Stimulated activated CD8-positive, alpha-beta memory T cell treated with anti-CD3 and anti-CD28 coated beads, Interleukin-4, amount 100 ng/mL, for 24 hours (primary cell): ENCODE results near the gene AQP5.
"Not testable (repeated sequence)": the region's sequence is repeated elsewhere in the genome, so short reads cannot be mapped to it uniquely, and the experiment has no call there.

ENCODE experiments used
- DNase-seq: peaks from one replicate; pipeline ENCODE4 v3.0.0-alpha.2; 2020; ENCODE audit warnings: low read depth

Gene AQP5

DNA sequence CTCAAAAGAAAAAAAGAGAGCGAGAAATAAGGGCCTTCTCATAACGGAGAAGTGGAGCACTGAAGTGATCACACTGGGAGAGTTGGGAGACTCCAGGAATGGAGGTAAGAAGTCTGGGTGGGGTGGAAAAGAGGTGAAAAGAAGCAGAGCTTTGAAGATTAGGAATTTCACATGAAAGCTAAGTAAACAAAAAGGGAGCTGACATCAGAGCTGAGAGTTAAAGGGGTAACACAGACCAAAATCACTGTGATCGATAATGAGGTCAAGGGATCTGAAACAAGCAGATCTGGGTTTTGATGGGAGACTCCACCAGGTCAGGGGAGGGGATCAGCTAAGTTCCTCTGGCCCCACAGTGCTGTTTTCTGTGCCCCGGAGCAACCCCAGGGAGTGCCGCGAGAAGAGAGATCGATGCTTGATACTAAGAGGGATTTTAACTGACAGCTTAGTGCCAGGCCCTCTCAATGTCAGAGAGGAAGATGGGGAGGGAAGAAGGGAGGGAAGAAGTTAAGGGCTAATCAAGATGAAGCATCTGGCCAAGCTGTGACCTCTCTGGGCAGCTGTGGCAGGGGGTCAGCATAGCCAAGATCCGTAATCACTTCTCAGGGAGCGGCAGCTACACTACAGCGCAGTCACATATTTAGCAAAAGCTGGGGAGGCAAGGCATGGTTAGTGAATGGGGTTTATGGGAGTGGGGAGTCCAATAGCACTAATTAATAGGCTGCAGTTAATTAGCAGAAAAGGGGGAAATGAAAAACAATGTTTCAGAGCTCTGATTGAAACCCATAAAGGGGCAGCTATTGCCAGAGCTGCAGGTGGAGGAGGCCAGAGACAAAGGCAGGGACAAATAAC, 19.1 kb downstream of the AQP5 start:
- no peak for DNase-seq

DNA sequence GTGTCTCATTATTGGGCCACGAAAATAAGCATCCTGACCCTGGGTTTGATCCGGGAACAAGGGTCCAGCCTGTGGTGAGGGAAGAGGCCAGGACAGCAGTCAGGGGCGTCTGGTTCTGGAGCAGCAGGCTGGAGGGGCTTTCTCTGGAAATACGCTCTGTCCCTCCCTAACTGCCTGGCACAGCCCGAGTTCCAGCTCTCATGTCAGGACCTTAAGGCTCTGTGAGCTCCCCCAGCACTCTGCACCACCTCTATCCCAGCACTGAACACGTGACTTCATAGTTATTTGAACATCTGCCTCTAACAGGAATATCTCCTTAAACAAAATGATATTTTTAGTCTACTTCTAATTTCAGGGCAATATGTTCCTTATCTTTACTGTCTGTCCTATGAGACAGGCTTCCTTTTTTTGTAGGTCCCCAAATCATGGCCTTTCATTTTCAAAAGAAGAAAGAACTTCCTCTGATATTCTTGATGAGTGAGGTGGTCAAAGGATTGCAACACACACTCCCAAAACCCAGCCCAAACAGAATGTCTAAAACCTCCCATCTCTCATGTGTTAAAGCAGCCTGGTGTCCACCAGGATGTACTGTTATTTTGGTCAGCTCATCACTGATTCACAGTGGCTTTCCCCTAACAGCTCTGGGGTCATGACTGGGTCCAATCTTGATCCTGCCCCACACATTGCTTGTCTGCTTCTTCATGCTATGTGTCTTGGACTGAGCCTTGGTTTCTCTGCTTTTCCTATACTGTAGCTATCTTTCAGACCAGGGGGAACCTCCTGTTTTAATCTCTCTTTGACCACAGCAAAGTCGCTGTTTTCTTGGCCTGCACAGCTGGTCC, 20.8 kb downstream of the AQP5 start:
- DNase-seq = no peak

DNA sequence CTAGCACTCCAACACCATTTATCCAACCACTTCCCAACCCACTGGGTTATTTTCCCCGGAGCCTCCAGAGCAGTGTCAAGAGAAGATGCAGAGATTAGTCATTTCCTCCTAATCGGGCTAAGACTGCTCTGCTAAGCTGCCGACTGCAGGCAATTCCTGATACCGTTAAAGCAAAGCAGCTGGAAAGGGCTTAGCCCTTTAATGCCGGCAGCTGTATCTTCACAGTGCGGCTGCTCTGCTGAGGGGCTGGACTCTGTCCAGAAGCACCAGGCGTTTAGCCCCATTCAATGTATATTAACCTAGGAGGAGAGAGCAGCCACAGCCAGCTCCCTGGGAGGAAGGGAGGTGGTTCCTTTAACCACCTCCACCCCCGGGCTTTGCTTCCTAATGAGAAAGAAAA, 22.2 kb downstream of the AQP5 start:
- DNase-seq = no peak

DNA sequence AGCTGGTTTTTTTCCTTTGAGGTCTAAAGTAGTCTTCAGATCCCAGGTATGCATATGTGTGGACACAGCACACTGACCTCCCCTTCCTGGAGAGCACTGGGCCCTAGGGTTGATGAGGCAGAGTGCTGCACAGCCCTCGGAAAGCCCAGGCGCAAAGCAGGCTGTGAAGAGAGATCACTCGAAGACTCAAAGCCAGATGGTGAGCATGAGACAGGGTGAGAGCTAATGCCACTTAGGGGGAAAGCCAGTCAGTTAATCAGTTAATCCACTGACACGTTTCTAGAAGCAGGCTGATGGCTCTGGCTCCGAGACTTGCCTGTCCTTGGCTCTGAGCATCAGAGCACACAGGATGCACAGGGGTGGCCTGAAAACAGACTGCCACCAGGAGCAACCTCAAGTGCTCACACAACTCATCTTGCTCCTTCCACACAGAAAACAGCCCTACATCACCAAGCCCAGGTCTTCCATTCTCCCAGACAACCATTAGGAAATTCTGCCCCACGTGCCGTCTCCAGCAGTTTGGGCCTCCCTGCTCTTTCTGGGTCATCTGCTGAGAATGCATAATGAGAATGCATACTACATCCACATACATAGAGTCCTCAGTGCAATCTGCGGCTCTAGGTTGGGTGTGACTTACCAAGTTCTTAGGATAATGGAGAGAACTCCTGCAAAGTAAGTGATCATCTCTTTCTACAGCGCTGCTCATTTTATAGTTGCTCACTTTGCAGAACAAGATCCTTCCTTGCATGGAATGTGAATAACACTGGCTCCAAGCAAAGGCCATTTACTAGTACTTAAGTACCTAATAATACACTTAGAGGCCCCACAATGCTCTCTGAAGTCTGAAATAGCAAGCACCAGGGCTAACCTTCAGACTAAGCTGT, 23.0 kb downstream of the AQP5 start:
- DNase-seq = no peak

DNA sequence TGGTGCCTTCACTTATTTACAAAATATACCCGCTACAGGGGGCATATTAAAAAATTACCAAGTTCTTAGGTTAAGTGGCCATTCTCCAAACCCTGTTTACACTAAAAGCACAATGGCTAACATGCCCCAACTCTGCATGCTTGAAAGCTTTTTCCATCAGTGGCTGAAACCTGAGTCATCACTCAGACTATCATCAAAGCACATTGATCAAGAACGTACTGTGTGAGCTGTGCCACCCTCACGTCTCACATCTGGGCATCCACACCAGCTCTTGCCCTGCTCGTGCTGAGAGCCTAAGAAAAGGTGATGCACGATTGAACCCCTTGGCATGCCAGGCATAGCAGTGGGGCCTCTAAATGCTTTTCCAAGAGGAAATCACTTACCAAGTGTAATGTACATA, 24.3 kb downstream of the AQP5 start:
- no peak for DNase-seq

DNA sequence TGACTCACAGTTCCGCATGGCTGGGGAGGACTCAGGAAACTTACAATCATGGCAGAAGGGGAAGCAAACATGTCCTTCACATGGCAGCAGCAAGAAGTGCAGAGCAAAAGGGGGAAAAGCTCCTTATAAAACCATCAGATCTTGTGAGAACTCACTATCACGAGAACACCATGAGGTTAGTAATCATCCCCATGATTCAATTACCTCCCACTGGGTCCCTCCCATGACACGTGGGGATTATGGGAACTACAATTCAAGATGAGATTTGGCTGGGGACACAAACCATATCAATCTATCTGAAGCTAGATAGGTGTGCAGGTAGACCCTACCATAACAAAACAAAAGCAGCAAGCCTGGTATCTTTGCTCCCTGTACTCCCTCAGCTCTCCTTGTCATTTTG, 24.8 kb downstream of the AQP5 start:
- not testable (repeated sequence) for DNase-seq

DNA sequence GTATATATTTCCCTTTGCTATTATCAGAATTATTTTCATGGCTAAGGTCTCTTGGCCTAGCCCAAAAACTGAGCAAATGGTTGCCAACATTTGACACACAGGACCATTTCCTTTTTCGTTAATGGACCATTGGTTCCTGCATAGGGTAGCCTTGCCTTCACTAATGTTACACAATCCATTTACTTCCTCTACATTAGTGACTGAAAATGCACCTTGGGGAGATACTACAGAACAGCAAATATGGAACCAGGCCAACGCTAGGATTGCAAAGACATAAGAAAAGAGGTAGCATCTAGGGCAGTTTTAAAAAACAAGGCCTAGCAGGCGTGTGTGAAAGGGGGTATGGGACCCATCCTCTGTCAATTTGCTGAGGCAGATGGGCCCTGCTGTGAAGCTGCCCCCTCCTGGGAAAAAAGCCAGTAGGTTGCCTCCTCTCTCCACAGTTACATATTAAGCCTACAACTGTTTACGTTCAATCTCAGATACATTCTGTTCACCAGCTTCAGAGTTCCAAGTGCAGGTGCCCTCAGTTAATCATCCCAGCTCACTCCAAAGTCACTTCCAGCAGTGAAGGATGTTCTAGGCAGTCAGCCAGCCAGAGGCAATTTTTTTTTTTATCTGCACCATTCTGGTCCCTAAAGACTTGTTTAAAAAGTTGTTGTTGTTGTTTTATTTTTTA, 26.1 kb downstream of the AQP5 start:
- no peak for DNase-seq

DNA sequence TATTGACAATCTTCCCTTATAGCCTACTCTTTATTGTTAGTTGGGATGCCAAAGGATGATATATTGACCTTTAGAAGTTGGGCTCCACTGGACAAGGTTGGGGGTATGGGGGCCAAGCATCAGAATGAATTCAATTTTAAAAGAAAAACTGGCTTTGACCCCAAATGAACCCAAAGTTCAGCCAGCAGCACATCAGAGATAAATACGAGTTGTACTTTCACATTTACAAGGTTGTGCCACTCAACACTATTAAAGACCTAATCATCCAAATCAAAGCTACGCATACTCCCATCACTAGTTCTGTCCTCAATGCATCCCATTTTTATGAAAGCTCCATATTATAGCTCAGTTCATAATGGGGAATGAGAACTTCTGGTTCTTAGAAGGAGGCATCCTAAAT, 27.7 kb downstream of the AQP5 start:
- not testable (repeated sequence) for DNase-seq

DNA sequence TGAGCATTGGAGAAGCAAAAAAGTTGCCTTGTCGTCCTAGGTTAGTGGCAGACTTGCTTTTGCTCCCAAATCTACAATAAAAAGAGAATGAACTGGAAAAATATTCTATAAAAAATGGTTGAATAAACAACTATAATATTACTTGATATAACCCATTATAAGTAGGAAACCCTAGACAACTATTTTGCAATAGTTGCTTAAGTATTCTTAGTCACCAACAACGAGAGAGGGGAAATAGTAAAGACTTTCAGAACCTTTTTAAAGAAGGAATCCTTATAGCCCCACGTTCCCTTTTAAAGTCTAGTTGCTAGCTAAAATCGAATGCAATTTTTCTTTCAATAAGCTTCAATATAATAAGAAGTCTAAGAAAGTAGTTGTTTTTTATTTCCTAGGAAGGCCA, 28.6 kb downstream of the AQP5 start:
- no peak for DNase-seq

DNA sequence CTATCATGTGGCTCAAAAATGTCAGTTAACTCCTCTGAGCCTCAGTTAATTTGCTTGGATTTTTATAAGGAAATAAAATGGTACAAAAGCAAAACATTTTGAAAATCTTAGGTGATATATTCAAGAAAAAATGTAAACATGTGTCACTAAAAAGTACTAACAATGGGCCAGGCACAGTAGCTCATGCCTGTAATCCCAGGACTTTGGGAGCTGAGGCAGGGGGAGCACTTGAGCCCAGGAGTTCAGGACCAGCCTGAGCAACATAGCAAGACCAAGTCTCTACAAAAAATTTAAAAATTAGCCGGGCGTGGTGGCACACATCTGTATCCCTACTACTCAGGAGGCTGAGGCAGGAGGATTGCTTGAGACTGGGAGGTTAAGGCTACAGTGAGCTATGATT, 36.8 kb downstream of the AQP5 start:
- DNase-seq = no peak

DNA sequence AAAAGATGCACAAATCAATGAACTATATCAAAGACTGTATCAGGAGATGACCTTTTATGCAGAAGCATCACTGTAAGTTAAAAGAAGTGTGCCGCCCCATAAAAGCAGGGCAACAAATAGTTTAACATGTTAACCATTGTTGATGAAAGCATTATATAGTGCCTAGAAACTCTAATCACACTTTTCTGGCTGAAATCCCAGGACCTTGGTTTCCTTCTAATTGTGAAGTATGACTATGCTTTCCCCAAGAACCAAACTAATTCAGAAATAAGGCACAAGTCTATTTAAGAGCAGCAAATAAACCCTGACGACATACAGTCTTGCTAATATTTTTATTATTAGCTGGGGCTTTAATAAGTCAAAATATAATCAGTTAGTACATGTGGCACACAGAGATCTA, 41.9 kb downstream of the AQP5 start:
- DNase-seq = no peak

DNA sequence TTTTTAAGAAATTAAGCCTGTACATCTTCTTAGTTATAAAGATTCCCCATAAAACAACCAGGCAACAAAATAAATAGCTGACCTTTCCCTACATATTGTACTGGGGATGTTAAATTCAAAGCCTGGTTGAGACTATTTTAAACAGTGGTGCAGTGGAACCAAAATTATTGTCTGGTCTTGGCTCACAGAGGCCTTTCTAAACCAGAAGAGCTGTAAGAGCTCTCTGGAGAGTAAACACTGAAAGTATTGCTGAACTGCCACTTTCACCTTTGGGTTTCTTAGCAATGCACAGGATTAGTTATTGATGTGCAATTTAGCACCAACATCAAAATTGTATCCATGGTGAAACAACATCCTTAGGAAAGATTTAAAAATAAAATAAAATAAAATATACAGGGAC, 43.0 kb downstream of the AQP5 start:
- DNase-seq = no peak

DNA sequence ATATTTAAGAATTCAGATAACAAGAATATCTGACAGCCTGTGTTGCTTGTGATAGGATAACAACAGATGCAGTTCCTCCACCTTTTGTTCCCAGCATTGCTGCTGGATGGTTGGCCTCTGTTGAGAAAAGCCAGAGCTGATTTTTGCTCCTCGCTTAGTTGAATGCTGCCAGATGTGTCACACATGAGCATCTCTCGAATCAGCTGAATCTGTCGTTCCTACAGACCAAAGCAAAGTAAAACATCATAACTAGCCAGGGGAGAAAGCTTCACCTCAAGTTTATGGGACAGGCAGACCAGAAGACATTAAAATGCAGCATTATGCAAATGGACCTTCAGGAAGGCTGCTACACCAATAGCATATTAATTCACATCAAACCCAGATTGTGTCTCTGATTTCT, 43.5 kb downstream of the AQP5 start:
- DNase-seq = no peak

DNA sequence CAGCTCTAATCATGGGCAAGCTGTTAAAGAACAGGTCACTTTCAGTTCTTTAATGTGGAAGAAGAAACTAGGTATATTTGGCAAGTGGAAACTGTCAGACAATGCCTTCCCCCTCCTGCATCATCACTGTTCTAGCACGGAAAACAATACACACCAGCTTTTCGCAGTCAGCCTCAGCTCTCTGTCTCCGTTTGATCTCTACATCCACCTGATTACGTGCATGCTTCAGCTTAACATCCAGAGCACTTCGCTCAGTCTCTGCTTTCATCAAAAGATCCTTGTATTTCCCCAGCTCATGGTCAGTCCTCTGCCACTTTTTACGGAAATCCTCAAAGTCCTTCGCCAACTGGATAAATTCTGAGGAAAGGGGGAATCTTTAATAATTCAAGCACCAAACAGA, 44.6 kb downstream of the AQP5 start:
- no peak for DNase-seq

DNA sequence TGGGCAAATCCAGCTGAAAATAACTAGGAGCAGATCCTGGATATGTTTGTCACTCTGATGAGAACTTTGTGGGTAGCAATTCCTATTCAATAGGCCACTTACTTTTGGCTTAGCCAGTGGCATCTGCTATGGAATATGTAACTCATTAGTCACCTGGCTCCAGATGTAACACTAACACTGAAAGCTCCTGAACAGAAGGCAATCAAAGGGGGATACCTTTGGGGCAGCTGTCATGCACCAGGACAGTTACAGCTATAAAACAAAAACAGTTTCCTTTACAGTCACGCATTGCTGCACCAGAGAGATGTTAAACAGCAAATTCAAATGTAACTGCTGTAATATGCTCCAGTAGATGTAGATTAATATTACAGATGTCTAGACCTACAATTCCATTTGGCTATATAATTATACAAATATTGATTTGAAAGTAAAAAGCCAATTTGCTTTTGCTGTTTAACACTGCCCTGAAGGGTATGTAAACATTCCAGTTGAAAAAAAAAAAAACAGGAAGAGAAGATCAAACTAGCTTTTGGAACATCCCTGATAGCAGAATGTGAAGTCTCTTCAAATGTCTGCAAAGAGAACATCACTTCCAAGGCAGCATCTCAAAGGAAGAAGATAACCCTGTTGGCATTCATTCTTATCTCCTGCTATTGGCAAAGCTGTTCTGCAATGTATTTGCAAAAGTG, 45.2 kb downstream of the AQP5 start:
- DNase-seq = no peak

DNA sequence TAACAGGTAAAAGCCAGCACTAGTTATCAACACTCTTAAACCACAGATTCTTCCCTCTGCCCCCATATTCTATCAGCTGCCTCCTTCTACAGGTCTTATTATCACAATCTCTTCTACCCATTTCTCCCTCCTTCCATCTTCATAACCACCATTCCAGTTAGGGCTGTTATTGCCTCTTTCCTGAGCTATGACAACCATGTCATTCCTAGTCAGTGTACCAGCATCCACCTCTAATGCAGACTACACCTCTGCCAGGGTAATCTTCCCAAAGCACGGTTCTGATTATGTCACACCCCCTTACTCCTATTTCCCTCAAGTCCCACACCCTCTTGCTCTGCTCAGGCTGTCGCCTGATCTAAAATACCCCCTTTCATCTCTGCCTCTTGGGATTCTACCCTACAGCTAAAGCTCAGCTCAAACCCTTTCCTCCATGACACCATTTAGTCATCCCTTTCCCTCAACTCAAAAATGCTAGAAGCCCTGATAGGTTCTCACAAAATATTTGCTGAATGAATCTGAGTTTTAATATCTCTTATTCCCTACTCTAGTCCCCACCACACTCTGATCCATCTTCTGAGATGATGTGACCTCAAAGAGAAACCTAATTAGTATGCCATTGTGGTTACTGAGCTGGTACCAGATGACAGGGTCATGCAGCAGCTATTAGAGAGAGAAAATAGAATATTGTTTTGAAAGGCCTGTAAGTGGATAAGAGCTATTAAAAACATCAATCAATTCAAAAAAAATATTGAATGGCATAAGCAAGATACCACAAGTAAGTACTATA, 51.9 kb downstream of the AQP5 start:
- DNase-seq = no peak

DNA sequence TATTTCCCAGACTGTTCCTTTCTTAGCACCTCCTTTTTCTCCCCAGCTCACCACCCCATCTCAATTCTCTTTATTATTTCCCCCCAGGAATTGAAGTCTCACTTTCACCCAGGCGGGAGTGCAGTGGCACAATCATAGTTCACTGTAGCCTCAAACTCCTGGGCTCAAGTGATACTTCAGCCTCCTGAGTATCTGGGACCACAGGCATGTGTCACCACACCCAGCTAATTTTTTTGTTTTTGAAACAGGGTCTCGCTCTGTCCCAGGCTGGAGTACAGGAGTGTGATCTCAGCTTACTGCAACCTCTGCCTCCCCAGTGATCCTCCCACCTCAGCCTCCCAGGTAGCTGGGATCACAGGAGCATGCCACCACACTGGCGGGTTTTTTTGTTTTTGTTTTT, 52.7 kb downstream of the AQP5 start:
- DNase-seq = no peak
